ENCODE data around the gene CAPN1. TPM values are rescaled to one million over a fixed set of nuclear protein-coding genes. Genes with fewer than 3 reads are reported as not detected.
A peak's percentile ranks its signal among the peaks of the same experiment; 100 is the strongest.

CAPN1 gene
- total and polyA plus RNA-seq, 9 of the 15 experiments (the other 6 are each of a cell fraction or from before 2014, with no cell fraction given) = 3.5 to 199 (median 61.6) TPM

DNA sequence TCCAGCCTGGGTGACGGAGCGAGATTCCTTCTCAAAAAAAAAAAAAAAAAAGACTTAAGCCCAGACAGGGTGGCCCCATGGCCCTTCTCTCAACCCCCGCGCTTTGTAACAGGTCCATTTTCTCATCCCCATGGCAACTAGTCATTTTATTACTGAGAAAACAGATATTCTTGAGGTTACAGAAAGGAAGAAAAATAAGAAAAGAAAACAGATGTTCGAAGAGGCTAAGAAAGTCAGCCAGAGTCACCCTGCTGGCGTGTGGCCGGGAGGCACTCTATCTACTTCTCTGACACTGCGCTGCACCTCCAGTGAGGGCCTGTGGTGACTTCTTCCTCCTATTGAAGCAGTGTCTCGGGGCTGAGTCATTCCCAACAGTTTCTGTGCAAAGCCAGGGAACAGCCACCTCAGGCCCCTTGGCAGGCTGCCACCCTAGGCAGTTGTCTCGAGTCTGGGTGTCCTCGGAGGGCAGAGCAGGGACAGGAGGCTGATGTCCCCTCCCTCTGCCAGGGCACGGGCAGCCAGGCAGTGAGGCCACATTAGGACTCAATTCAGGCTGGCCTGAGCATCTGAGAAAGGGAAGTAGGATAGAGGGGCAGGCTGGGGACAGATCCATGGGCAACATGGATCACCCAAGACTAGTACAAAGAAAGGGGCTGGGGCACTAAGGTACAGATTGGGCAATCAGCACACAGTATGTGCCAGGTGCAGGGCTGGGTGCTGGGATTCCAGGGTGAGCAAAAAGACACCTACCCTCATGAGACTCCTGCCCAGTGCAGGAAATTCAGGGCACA is 31.0 kb upstream of the CAPN1 start (continued):
- TF ChIP-seq, protein P1, sequence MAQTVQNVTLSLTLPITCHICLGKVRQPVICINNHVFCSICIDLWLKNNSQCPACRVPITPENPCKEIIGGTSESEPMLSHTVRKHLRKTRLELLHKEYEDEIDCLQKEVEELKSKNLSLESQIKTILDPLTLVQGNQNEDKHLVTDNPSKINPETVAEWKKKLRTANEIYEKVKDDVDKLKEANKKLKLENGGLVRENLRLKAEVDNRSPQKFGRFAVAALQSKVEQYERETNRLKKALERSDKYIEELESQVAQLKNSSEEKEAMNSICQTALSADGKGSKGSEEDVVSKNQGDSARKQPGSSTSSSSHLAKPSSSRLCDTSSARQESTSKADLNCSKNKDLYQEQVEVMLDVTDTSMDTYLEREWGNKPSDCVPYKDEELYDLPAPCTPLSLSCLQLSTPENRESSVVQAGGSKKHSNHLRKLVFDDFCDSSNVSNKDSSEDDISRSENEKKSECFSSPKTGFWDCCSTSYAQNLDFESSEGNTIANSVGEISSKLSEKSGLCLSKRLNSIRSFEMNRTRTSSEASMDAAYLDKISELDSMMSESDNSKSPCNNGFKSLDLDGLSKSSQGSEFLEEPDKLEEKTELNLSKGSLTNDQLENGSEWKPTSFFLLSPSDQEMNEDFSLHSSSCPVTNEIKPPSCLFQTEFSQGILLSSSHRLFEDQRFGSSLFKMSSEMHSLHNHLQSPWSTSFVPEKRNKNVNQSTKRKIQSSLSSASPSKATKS (CRISPR knock-in tag; IDR thresholded peaks at IDR 0.05) = no peak
- TF ChIP-seq RFX1 (IDR thresholded peaks at IDR 0.05) (peak; percentile 77), ZFPM2 (CRISPR knock-in tag; IDR thresholded peaks at IDR 0.05) (no peak), HDAC6 (IDR thresholded peaks at IDR 0.05; ENCODE audit: low read depth, low read length) (no peak), NEUROD1 (IDR thresholded peaks at IDR 0.05; ENCODE audit: borderline replicate concordance, low read depth, low read length, partially characterized antibody) (no peak), PRMT5 (CRISPR knock-in tag; IDR thresholded peaks at IDR 0.05) (no peak), MAZ (CRISPR knock-in tag; conservative IDR thresholded peaks at IDR 0.05 in 1 of 2, IDR thresholded peaks at IDR 0.05 in 1 of 2) (peak in 1 of 2 experiments; percentile 59; a peak in 1 of 4 replicates), DMBX1 (CRISPR knock-in tag; IDR thresholded peaks at IDR 0.05; ENCODE audit: borderline replicate concordance) (no peak), TOE1 (IDR thresholded peaks at IDR 0.05; ENCODE audit: borderline replicate concordance) (no peak), TOE1 (CRISPR knock-in tag; IDR thresholded peaks at IDR 0.05; ENCODE audit: borderline replicate concordance, low read depth) (no peak), GABPB1 (CRISPR knock-in tag; IDR thresholded peaks at IDR 0.05) (no peak), ESRRA (IDR thresholded peaks at IDR 0.05; ENCODE audit: borderline replicate concordance, low read depth) (no peak; the same call in 1 of the 2 replicates), ZNF175 (CRISPR knock-in tag; IDR thresholded peaks at IDR 0.05; ENCODE audit: low read depth) (0 out of 2 replicates have a peak, but pooled peaks have one; percentile 18), MEF2A (IDR thresholded peaks at IDR 0.05; ENCODE audit: control insufficient read depth, low read depth, low read length) (no peak), EGR1 (conservative IDR thresholded peaks at IDR 0.05) (0 out of 2 replicates have a peak, but pooled peaks have one; percentile 8)
- TF ChIP-seq, protein P2, sequence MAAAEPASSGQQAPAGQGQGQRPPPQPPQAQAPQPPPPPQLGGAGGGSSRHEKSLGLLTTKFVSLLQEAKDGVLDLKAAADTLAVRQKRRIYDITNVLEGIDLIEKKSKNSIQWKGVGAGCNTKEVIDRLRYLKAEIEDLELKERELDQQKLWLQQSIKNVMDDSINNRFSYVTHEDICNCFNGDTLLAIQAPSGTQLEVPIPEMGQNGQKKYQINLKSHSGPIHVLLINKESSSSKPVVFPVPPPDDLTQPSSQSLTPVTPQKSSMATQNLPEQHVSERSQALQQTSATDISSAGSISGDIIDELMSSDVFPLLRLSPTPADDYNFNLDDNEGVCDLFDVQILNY (CRISPR knock-in tag; IDR thresholded peaks at IDR 0.05) = no peak
- TF ChIP-seq, protein P3, sequence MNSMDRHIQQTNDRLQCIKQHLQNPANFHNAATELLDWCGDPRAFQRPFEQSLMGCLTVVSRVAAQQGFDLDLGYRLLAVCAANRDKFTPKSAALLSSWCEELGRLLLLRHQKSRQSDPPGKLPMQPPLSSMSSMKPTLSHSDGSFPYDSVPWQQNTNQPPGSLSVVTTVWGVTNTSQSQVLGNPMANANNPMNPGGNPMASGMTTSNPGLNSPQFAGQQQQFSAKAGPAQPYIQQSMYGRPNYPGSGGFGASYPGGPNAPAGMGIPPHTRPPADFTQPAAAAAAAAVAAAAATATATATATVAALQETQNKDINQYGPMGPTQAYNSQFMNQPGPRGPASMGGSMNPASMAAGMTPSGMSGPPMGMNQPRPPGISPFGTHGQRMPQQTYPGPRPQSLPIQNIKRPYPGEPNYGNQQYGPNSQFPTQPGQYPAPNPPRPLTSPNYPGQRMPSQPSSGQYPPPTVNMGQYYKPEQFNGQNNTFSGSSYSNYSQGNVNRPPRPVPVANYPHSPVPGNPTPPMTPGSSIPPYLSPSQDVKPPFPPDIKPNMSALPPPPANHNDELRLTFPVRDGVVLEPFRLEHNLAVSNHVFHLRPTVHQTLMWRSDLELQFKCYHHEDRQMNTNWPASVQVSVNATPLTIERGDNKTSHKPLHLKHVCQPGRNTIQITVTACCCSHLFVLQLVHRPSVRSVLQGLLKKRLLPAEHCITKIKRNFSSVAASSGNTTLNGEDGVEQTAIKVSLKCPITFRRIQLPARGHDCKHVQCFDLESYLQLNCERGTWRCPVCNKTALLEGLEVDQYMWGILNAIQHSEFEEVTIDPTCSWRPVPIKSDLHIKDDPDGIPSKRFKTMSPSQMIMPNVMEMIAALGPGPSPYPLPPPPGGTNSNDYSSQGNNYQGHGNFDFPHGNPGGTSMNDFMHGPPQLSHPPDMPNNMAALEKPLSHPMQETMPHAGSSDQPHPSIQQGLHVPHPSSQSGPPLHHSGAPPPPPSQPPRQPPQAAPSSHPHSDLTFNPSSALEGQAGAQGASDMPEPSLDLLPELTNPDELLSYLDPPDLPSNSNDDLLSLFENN (IDR thresholded peaks at IDR 0.05; ENCODE audit: low read depth in 2 of 2, low read length in 2 of 2) = no peak
- TF ChIP-seq, protein P4, sequence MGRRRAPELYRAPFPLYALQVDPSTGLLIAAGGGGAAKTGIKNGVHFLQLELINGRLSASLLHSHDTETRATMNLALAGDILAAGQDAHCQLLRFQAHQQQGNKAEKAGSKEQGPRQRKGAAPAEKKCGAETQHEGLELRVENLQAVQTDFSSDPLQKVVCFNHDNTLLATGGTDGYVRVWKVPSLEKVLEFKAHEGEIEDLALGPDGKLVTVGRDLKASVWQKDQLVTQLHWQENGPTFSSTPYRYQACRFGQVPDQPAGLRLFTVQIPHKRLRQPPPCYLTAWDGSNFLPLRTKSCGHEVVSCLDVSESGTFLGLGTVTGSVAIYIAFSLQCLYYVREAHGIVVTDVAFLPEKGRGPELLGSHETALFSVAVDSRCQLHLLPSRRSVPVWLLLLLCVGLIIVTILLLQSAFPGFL (CRISPR knock-in tag; IDR thresholded peaks at IDR 0.05) = no peak

Data from K562 (cell line).